Neural cell (in vitro differentiated cells): ENCODE measurements around the gene C11orf68. TPM values are rescaled to one million over a fixed set of nuclear protein-coding genes. Genes with fewer than 3 reads are reported as not detected.
A peak's percentile ranks its signal among the peaks of the same experiment; 100 is the strongest.
"Not testable (repeated sequence)": the region's sequence is repeated elsewhere in the genome, so short reads cannot be mapped to it uniquely, and the experiment has no call there.

Source experiments
- H2AFZ ChIP-seq: fragments of 200-600, 300-800 bp; sonication (generic), shearing (Covaris generic); 2 replicates; pipeline ENCODE4 v1.6.0; 2014; ENCODE audit warnings: low read depth, mild to moderate bottlenecking, antibody characterized with exemption, low read length, moderate library complexity
- H3F3A ChIP-seq: fragments of 200-600 bp; shearing (Covaris generic); 2 replicates; pipeline ENCODE4 v1.6.1; 2016; ENCODE audit warnings: mild to moderate bottlenecking, moderate library complexity, mixed read lengths, antibody characterized with exemption, low read length; ENCODE audit not compliant: insufficient read depth, poor library complexity, severe bottlenecking
- H3K27ac ChIP-seq: fragments of 200-600, 300-800 bp; sonication (generic), shearing (Covaris generic); 2 replicates; pipeline ENCODE4 v1.5.1; 2014; ENCODE audit warnings: mild to moderate bottlenecking, low read length, moderate library complexity
- H3K27me3 ChIP-seq: fragments of 300-800, 200-600 bp; sonication (generic), shearing (Covaris generic); 2 replicates; pipeline ENCODE4 v1.6.0; 2014; ENCODE audit warnings: mild to moderate bottlenecking, low read depth, low read length, moderate library complexity; ENCODE audit not compliant: insufficient read depth
- H3K36me3 ChIP-seq: fragments of 300-800, 200-600 bp; sonication (generic), shearing (Covaris generic); 2 replicates; pipeline ENCODE4 v1.5.1; 2014; ENCODE audit warnings: mild to moderate bottlenecking, antibody characterized with exemption, low read length, moderate library complexity; ENCODE audit not compliant: insufficient read depth
- H3K4me2 ChIP-seq: fragments of 300-800, 200-600 bp; sonication (generic), shearing (Covaris generic); 2 replicates; pipeline ENCODE4 v1.6.0; 2014; ENCODE audit warnings: mild to moderate bottlenecking, low read length
- H3K4me3 ChIP-seq: fragments of 300-800, 200-600 bp; sonication (generic), shearing (Covaris generic); 2 replicates; pipeline ENCODE4 v1.5.1; 2014; ENCODE audit warnings: mild to moderate bottlenecking, low read length, moderate library complexity
- H3K79me2 ChIP-seq: fragments of 200-600 bp; shearing (Covaris generic); replicated peaks from 2 replicates; pipeline ENCODE4 v1.6.0; 2014; ENCODE audit warnings: mild to moderate bottlenecking, low read length, moderate library complexity; ENCODE audit not compliant: insufficient read depth
- H3K9ac ChIP-seq: fragments of 300-800, 200-600 bp; sonication (generic), shearing (Covaris generic); 2 replicates; pipeline ENCODE4 v1.6.1; 2016; ENCODE audit warnings: mild to moderate bottlenecking, low read length, mixed read lengths
- H3K9me2 ChIP-seq: fragments of 200-600 bp; shearing (Covaris generic); 2 replicates; pipeline ENCODE4 v1.6.1; 2016; ENCODE audit warnings: mild to moderate bottlenecking, low read length, mixed read lengths; ENCODE audit not compliant: insufficient read depth
- H3K9me3 ChIP-seq: fragments of 200-600, 300-800 bp; sonication (generic), shearing (Covaris generic); 2 replicates; pipeline ENCODE4 v1.6.1; 2016; ENCODE audit warnings: mild to moderate bottlenecking, mixed run types, low read length, moderate library complexity, mixed read lengths
- H4K20me1 ChIP-seq: fragments of 200-600 bp; shearing (Covaris generic); 2 replicates; pipeline ENCODE4 v1.6.1; 2016; ENCODE audit warnings: mild to moderate bottlenecking, mixed run types; ENCODE audit not compliant: insufficient read depth
- CTCF ChIP-seq: fragments of 450-650 bp; IDR thresholded peaks from 2 replicates; pipeline ENCODE4 v1.5.1; 2014; ENCODE audit warnings: antibody characterized with exemption, mild to moderate bottlenecking, moderate library complexity; ENCODE audit not compliant: poor library complexity, severe bottlenecking
- EP300 ChIP-seq: fragments of 450-650 bp; conservative IDR thresholded peaks from 2 replicates; pipeline ENCODE4 v1.6.1; 2014; ENCODE audit warnings: antibody characterized with exemption, mild to moderate bottlenecking, moderate library complexity; ENCODE audit not compliant: poor library complexity, severe bottlenecking
- EZH2 ChIP-seq: fragments of 200-600, 300-800 bp; shearing (Covaris generic), sonication (generic); IDR thresholded peaks from 2 replicates; pipeline ENCODE4 v1.6.1; 2014; ENCODE audit warnings: antibody characterized with exemption, low read length, borderline replicate concordance, mild to moderate bottlenecking; ENCODE audit not compliant: insufficient read depth, poor library complexity, severe bottlenecking
- MXI1 ChIP-seq: fragments of 450-650 bp; conservative IDR thresholded peaks from 2 replicates; pipeline ENCODE4 v1.6.1; 2014; ENCODE audit warnings: antibody characterized with exemption, mild to moderate bottlenecking; ENCODE audit not compliant: poor library complexity, severe bottlenecking
- POLR2AphosphoS5 ChIP-seq: IDR thresholded peaks from 2 replicates; pipeline ENCODE4 v1.6.1; 2012
- RAD21 ChIP-seq: fragments of 450-650 bp; conservative IDR thresholded peaks from 2 replicates; pipeline ENCODE4 v1.6.1; 2014; ENCODE audit warnings: antibody characterized with exemption, mild to moderate bottlenecking, moderate library complexity
- REST ChIP-seq: IDR thresholded peaks from 2 replicates; pipeline ENCODE4 v1.6.1; 2012; ENCODE audit warnings: borderline replicate concordance
- SMC3 ChIP-seq: fragments of 450-650 bp; conservative IDR thresholded peaks from 2 replicates; pipeline ENCODE4 v1.6.1; 2014; ENCODE audit warnings: antibody characterized with exemption, mild to moderate bottlenecking, moderate library complexity; ENCODE audit not compliant: poor library complexity
- TAF1 ChIP-seq: IDR thresholded peaks from 2 replicates; pipeline ENCODE4 v1.6.1; 2012; ENCODE audit warnings: low read depth
- polyA plus RNA-seq: library from polyadenylated mRNA; depleted of rRNA; stranded (reverse); fragments of >200 nt; gene quantifications from 2 replicates; pipeline ENCODE4 v1.2.3, GENCODE V29; 2014

Gene C11orf68
- polyA plus RNA-seq, 1 donor from 2014 or later: 13.3 TPM

GRCh38 chr11:65894034-65894591 is 24.7 kb downstream of the C11orf68 start:
- Histone ChIP-seq H3K27ac (no peak overlapping the region), H3K9me3 (no peaks in the 10 kb centered on the region), H3F3A (peaks cover 4% of the 10 kb centered on the region), H2AFZ (no peak overlapping the region), H3K36me3 (no peaks in the 10 kb centered on the region), H4K20me1 (no peaks in the 10 kb centered on the region), H3K9ac (peak overlapping the region; percentile 26), H3K4me2 (no peak overlapping the region), H3K4me3 (no peak overlapping the region), H3K9me2 (no peaks in the 10 kb centered on the region), H3K79me2 (no peaks in the 10 kb centered on the region), H3K27me3 (peaks cover 17% of the 10 kb centered on the region)
- TF ChIP-seq TAF1 (no peak), EP300 (no peak), RAD21 (no peak), CTCF (no peak), EZH2 (no peak)

GRCh38 chr11:65892661-65893317 is 26.1 kb downstream of the C11orf68 start:
- Histone ChIP-seq H3K27ac (no peak overlapping the region), H3K9ac (no peak overlapping the region), H3F3A (peaks cover 4% of the 10 kb centered on the region), H3K36me3 (no peaks in the 10 kb centered on the region), H3K4me2 (no peak overlapping the region), H3K79me2 (no peaks in the 10 kb centered on the region), H2AFZ (no peak overlapping the region), H3K27me3 (peaks cover 5% of the 10 kb centered on the region), H3K9me3 (no peaks in the 10 kb centered on the region), H3K4me3 (peak overlapping the region; percentile 85), H3K9me2 (no peaks in the 10 kb centered on the region), H4K20me1 (no peaks in the 10 kb centered on the region)
- TF ChIP-seq REST (no peak), EZH2 (no peak), MXI1 (no peak), TAF1 (no peak), POLR2AphosphoS5 (no peak), EP300 (no peak), SMC3 (no peak), CTCF (no peak), RAD21 (no peak)

GRCh38 chr11:65892137-65892540 is 26.7 kb downstream of the C11orf68 start:
- H3K9me3 ChIP-seq, H3K27ac ChIP-seq, H3K4me2 ChIP-seq, H2AFZ ChIP-seq, H3K79me2 ChIP-seq, H3K27me3 ChIP-seq, H3K9me2 ChIP-seq, H3F3A ChIP-seq, H4K20me1 ChIP-seq, H3K36me3 ChIP-seq: not testable (repeated sequence)
- H3K4me3 ChIP-seq: peak overlapping the region; percentile 85
- peak overlapping the region; percentile 90 for H3K9ac ChIP-seq
